Cardiac fibroblast (primary cell): ENCODE results near the gene PDLIM1.
A peak's percentile ranks its signal among the peaks of the same experiment; 100 is the strongest.
"Not testable (repeated sequence)": the region's sequence is repeated elsewhere in the genome, so short reads cannot be mapped to it uniquely, and the experiment has no call there.

ENCODE experiments used
- DNase-seq, 2 donors: peaks; one replicate each; pipeline versions ENCODE4 v3.0.0 to v3.0.0-alpha.2; 2010; ENCODE audit warnings: low read depth in 2 of 2
- H3K4me3 ChIP-seq, 2 donors: replicated peaks in 1 of 2; 1 replicate in 1 of 2; 2 replicates in 1 of 2; pipeline ENCODE4 v1.5.1; 2011; ENCODE audit warnings: low read depth in 2 of 2, low read length in 2 of 2, mild to moderate bottlenecking in 2 of 2, moderate library complexity in 1 of 2
- CTCF ChIP-seq: IDR thresholded peaks from one replicate; pipeline ENCODE4 v1.5.1; 2011; ENCODE audit warnings: low read depth, mild to moderate bottlenecking, low read length, inconsistent platforms

The PDLIM1 gene

GRCh38 chr10:95214369-95214768, 76.4 kb downstream of the PDLIM1 start:
- TF ChIP-seq CTCF = no peak
- no peak for DNase-seq
- H3K4me3 ChIP-seq = no peak overlapping the region

GRCh38 chr10:95211606-95212279, 79.1 kb downstream of the PDLIM1 start:
- H3K4me3 ChIP-seq = no peak overlapping the region
- no peak for DNase-seq
- TF ChIP-seq CTCF = no peak

GRCh38 chr10:95209509-95210127, 81.2 kb downstream of the PDLIM1 start:
- no peak for TF ChIP-seq CTCF
- no peak for DNase-seq
- no peak overlapping the region for H3K4me3 ChIP-seq

- DNase-seq = peak; percentile 29 to 37
- no peak for TF ChIP-seq CTCF
These were observed 82.0 kb downstream of the PDLIM1 start for GRCh38 chr10:95208702-95209391.

GRCh38 chr10:95202865-95203264, 87.9 kb downstream of the PDLIM1 start:
- not testable (repeated sequence) for H3K4me3 ChIP-seq, DNase-seq

More at GRCh38 chr10:95208702-95209391, 82.0 kb downstream of the PDLIM1 start:
- H3K4me3 ChIP-seq = no peak overlapping the region

- no peak overlapping the region for H3K4me3 ChIP-seq
- DNase-seq = peak; percentile 30 to 70
- TF ChIP-seq CTCF = peak; percentile 60
These were observed 89.1 kb downstream of the PDLIM1 start for GRCh38 chr10:95201736-95202135.

GRCh38 chr10:95196046-95196445, 94.8 kb downstream of the PDLIM1 start:
- no peak overlapping the region for H3K4me3 ChIP-seq
- TF ChIP-seq CTCF = no peak
- DNase-seq = no peak
